Measurements from ENCODE around the gene RCOR1. TPM values are rescaled to one million over a fixed set of nuclear protein-coding genes. Genes with fewer than 3 reads are reported as not detected.

RCOR1 gene
- total RNA-seq, 1 donor from 2014 or later = 25.2 TPM

GRCh38 chr14:102557434-102558226 is 34.8 kb upstream of the RCOR1 start:
- no peaks in the 10 kb centered on the region for H3K4me1 Mint-ChIP-seq (ENCODE audit: low read depth)
- H3K27ac Mint-ChIP-seq (ENCODE audit: unreplicated experiment) = peak overlapping the region; percentile 18
- H3K9me3 Mint-ChIP-seq (ENCODE audit: low read depth) = no peaks in the 10 kb centered on the region
- DNase-seq (ENCODE audit: low spot score) = no peak
- H3K27me3 Mint-ChIP-seq (ENCODE audit: low read depth) = no peaks in the 10 kb centered on the region
- no peaks in the 10 kb centered on the region for H3K36me3 Mint-ChIP-seq (ENCODE audit: low read depth)
- TF ChIP-seq CTCF (IDR thresholded peaks at IDR 0.05) = no peak
- H3K4me3 Mint-ChIP-seq (ENCODE audit: unreplicated experiment) = no peak overlapping the region

- H3K27me3 Mint-ChIP-seq (ENCODE audit: low read depth) = no peaks in the 10 kb centered on the region
- H3K9me3 Mint-ChIP-seq (ENCODE audit: low read depth) = no peaks in the 10 kb centered on the region
- H3K4me3 Mint-ChIP-seq (ENCODE audit: unreplicated experiment) = no peak overlapping the region
- H3K36me3 Mint-ChIP-seq (ENCODE audit: low read depth) = no peaks in the 10 kb centered on the region
- H3K27ac Mint-ChIP-seq (ENCODE audit: unreplicated experiment) = no peak overlapping the region
- no peak for TF ChIP-seq CTCF (IDR thresholded peaks at IDR 0.05)
- no peaks in the 10 kb centered on the region for H3K4me1 Mint-ChIP-seq (ENCODE audit: low read depth)
- no peak for DNase-seq (ENCODE audit: low spot score)
Observed at GRCh38 chr14:102558556-102558955, 33.9 kb upstream of the RCOR1 start.

- Mint-ChIP-seq H3K27me3 (ENCODE audit: low read depth) (no peaks in the 10 kb centered on the region), H3K36me3 (ENCODE audit: low read depth) (no peaks in the 10 kb centered on the region), H3K4me1 (ENCODE audit: low read depth) (no peaks in the 10 kb centered on the region), H3K9me3 (ENCODE audit: low read depth) (peaks cover 3% of the 10 kb centered on the region), H3K4me3 (ENCODE audit: unreplicated experiment) (no peak overlapping the region), H3K27ac (ENCODE audit: unreplicated experiment) (no peak overlapping the region)
- TF ChIP-seq CTCF (IDR thresholded peaks at IDR 0.05) = no peak
- no peak for DNase-seq (ENCODE audit: low spot score)
Observed at GRCh38 chr14:102560458-102561261, 31.8 kb upstream of the RCOR1 start.

GRCh38 chr14:102565331-102565887 is 27.0 kb upstream of the RCOR1 start:
- Mint-ChIP-seq H3K36me3 (ENCODE audit: low read depth) (no peaks in the 10 kb centered on the region), H3K27ac (ENCODE audit: unreplicated experiment) (no peak overlapping the region), H3K9me3 (ENCODE audit: low read depth) (peaks cover 3% of the 10 kb centered on the region), H3K27me3 (ENCODE audit: low read depth) (no peaks in the 10 kb centered on the region), H3K4me1 (ENCODE audit: low read depth) (peaks cover 3% of the 10 kb centered on the region), H3K4me3 (ENCODE audit: unreplicated experiment) (no peak overlapping the region)
- TF ChIP-seq CTCF (IDR thresholded peaks at IDR 0.05) = no peak
- DNase-seq (ENCODE audit: low spot score) = no peak

- TF ChIP-seq CTCF (IDR thresholded peaks at IDR 0.05) = no peak
- H3K4me1 Mint-ChIP-seq (ENCODE audit: low read depth) = peaks cover 3% of the 10 kb centered on the region
- H3K36me3 Mint-ChIP-seq (ENCODE audit: low read depth) = no peaks in the 10 kb centered on the region
- H3K4me3 Mint-ChIP-seq (ENCODE audit: unreplicated experiment) = no peak overlapping the region
- H3K27me3 Mint-ChIP-seq (ENCODE audit: low read depth) = no peaks in the 10 kb centered on the region
- H3K9me3 Mint-ChIP-seq (ENCODE audit: low read depth) = peaks cover 3% of the 10 kb centered on the region
- no peak overlapping the region for H3K27ac Mint-ChIP-seq (ENCODE audit: unreplicated experiment)
- DNase-seq (ENCODE audit: low spot score) = no peak
Observed at GRCh38 chr14:102565959-102566358, 26.5 kb upstream of the RCOR1 start.
